H9 (cell line): ENCODE results near the gene ODC1. TPM values are rescaled to one million over a fixed set of nuclear protein-coding genes. Genes with fewer than 3 reads are reported as not detected.

Experiments
- DNase-seq: peaks from one replicate; pipeline ENCODE4 v3.0.0-alpha.2; 2017
- H2AFZ ChIP-seq: one replicate; pipeline ENCODE4 v1.6.1; 2013; ENCODE audit warnings: mild to moderate bottlenecking, low read length, control low read depth, moderate library complexity
- H2AK5ac ChIP-seq: 2 replicates; pipeline ENCODE4 v1.6.1; 2013; ENCODE audit warnings: low read length, control low read depth, mixed read lengths; ENCODE audit not compliant: insufficient read length
- H2BK120ac ChIP-seq: one replicate; pipeline ENCODE4 v1.6.1; 2013; ENCODE audit warnings: low read depth, mild to moderate bottlenecking, low read length, control low read depth, inconsistent platforms; ENCODE audit not compliant: poor library complexity, severe bottlenecking
- H2BK12ac ChIP-seq: 2 replicates; pipeline ENCODE4 v1.6.1; 2013; ENCODE audit warnings: low read length, control low read depth, mixed read lengths, low read depth; ENCODE audit not compliant: insufficient read length
- H2BK15ac ChIP-seq: 2 replicates; pipeline ENCODE4 v1.6.1; 2013; ENCODE audit warnings: low read depth, low read length, control low read depth
- H2BK20ac ChIP-seq: one replicate; pipeline ENCODE4 v1.6.1; 2013; ENCODE audit warnings: low read depth, mild to moderate bottlenecking, low read length, control low read depth, inconsistent platforms; ENCODE audit not compliant: poor library complexity, severe bottlenecking
- H2BK5ac ChIP-seq: 2 replicates; pipeline ENCODE4 v1.6.1; 2013; ENCODE audit warnings: low read length, control low read depth, mixed read lengths; ENCODE audit not compliant: insufficient read length
- H3K14ac ChIP-seq: 2 replicates; pipeline ENCODE4 v1.6.1; 2013; ENCODE audit warnings: low read length, control low read depth; ENCODE audit not compliant: insufficient read depth
- H3K18ac ChIP-seq: 2 replicates; pipeline ENCODE4 v1.6.1; 2013; ENCODE audit warnings: low read depth, mild to moderate bottlenecking, mixed read lengths, low read length, control low read depth; ENCODE audit not compliant: insufficient read length
- H3K23ac ChIP-seq: 2 replicates; pipeline ENCODE4 v1.6.1; 2013; ENCODE audit warnings: low read length, control low read depth, mixed read lengths, low read depth; ENCODE audit not compliant: insufficient read length
- H3K23me2 ChIP-seq: 2 replicates; pipeline ENCODE4 v1.6.1; 2013; ENCODE audit warnings: low read depth, mild to moderate bottlenecking, mixed read lengths, low read length, control low read depth; ENCODE audit not compliant: insufficient read length, poor library complexity, severe bottlenecking
- H3K27ac ChIP-seq: 2 replicates; pipeline ENCODE4 v1.5.1; 2013; ENCODE audit warnings: low read length, control low read depth, mixed read lengths, low read depth; ENCODE audit not compliant: insufficient read length
- H3K27me3 ChIP-seq: 2 replicates; pipeline ENCODE4 v1.6.1; 2013; ENCODE audit warnings: low read length, control low read depth, inconsistent platforms; ENCODE audit not compliant: insufficient read depth
- H3K4ac ChIP-seq: 2 replicates; pipeline ENCODE4 v1.6.1; 2013; ENCODE audit warnings: low read depth, mild to moderate bottlenecking, control low read depth, inconsistent platforms, low read length, moderate library complexity
- H3K4me1 ChIP-seq: 2 replicates; pipeline ENCODE4 v1.6.1; 2013; ENCODE audit warnings: low read length, control low read depth, inconsistent platforms; ENCODE audit not compliant: insufficient read depth
- H3K4me2 ChIP-seq: 2 replicates; pipeline ENCODE4 v1.6.1; 2013; ENCODE audit warnings: low read length, control low read depth, mixed read lengths; ENCODE audit not compliant: insufficient read length, insufficient read depth
- H3K56ac ChIP-seq: 2 replicates; pipeline ENCODE4 v1.6.1; 2013; ENCODE audit warnings: low read depth, mild to moderate bottlenecking, mixed read lengths, low read length, control low read depth; ENCODE audit not compliant: insufficient read length
- H3K79me1 ChIP-seq: 2 replicates; pipeline ENCODE4 v1.6.1; 2013; ENCODE audit warnings: low read depth, mild to moderate bottlenecking, moderate library complexity, low read length, control low read depth, inconsistent platforms; ENCODE audit not compliant: insufficient read depth, poor library complexity, severe bottlenecking
- H3K79me2 ChIP-seq: 2 replicates; pipeline ENCODE4 v1.6.1; 2013; ENCODE audit warnings: low read length, control low read depth, inconsistent platforms; ENCODE audit not compliant: insufficient read depth
- H3K9ac ChIP-seq: 2 replicates; pipeline ENCODE4 v1.6.1; 2013; ENCODE audit warnings: low read length, control low read depth, mixed read lengths; ENCODE audit not compliant: insufficient read length; ENCODE audit errors: extremely low read depth
- H3K9me3 ChIP-seq: one replicate; pipeline ENCODE4 v1.6.1; 2013; ENCODE audit warnings: low read depth, low read length, inconsistent platforms; ENCODE audit not compliant: control insufficient read depth
- H3T11ph ChIP-seq: one replicate; pipeline ENCODE4 v1.6.1; 2013; ENCODE audit warnings: mild to moderate bottlenecking, low read length, control low read depth, inconsistent platforms
- H4K20me1 ChIP-seq: one replicate; pipeline ENCODE4 v1.6.1; 2013; ENCODE audit not compliant: control insufficient read depth, insufficient read length, insufficient read depth
- H4K5ac ChIP-seq: 2 replicates; pipeline ENCODE4 v1.6.1; 2013; ENCODE audit warnings: low read depth, mild to moderate bottlenecking, mixed read lengths, low read length, control low read depth; ENCODE audit not compliant: insufficient read length
- H4K8ac ChIP-seq: replicated peaks from 2 replicates; pipeline ENCODE4 v1.6.1; 2013; ENCODE audit warnings: low read length, control low read depth, mixed read lengths, low read depth; ENCODE audit not compliant: insufficient read length
- H4K91ac ChIP-seq: 2 replicates; pipeline ENCODE4 v1.6.1; 2013; ENCODE audit warnings: low read depth, mild to moderate bottlenecking, moderate library complexity, mixed read lengths, low read length, control low read depth; ENCODE audit not compliant: insufficient read length
- H3K27ac Mint-ChIP-seq, 3 experiments: 2 replicates in 2 of 3; 3 replicates in 1 of 3; pipeline ENCODE4 v1.8.0; 2020 to 2021; ENCODE audit warnings: mixed read lengths in 3 of 3, mild to moderate bottlenecking in 1 of 3, moderate library complexity in 1 of 3
- H3K27me3 Mint-ChIP-seq: 2 replicates; pipeline ENCODE4 v1.8.0; 2021; ENCODE audit warnings: low read depth, mild to moderate bottlenecking, moderate library complexity, mixed read lengths
- H3K36me3 Mint-ChIP-seq, 3 experiments: 2 replicates in 2 of 3; 3 replicates in 1 of 3; pipeline ENCODE4 v1.8.0; 2020 to 2021; ENCODE audit warnings: low read depth in 3 of 3, mixed read lengths in 3 of 3; ENCODE audit not compliant: insufficient read depth in 1 of 3
- H3K4me1 Mint-ChIP-seq, 2 experiments: 2 replicates each; pipeline ENCODE4 v1.8.0; 2020; ENCODE audit warnings: mixed read lengths in 2 of 2
- H3K4me3 Mint-ChIP-seq, 2 experiments: 2 replicates in 1 of 2; 3 replicates in 1 of 2; pipeline ENCODE4 v1.8.0; 2020 to 2021; ENCODE audit warnings: mild to moderate bottlenecking in 2 of 2, mixed read lengths in 2 of 2, moderate library complexity in 1 of 2
- H3K9me3 Mint-ChIP-seq, 2 experiments: 2 replicates in 1 of 2; 3 replicates in 1 of 2; pipeline ENCODE4 v1.8.0; 2020; ENCODE audit warnings: mild to moderate bottlenecking in 2 of 2, mixed read lengths in 2 of 2, moderate library complexity in 1 of 2
- WGBS: extraction: QIAGEN DNeasy Blood & Tissue Kit; methylation state at CpG from one replicate; pipeline ENCODE4 v1.1.7; 2013; ENCODE audit warnings: missing lambda C conversion rate, low lambda C conversion rate, mixed read lengths; ENCODE audit not compliant: insufficient read length; ENCODE audit errors: extremely low coverage; 5-methylcytosine and 5-hydroxymethylcytosine counted together
- total RNA-seq: library from RNA; stranded (reverse); gene quantifications from 2 replicates; pipeline ENCODE4 v1.2.1, GENCODE V29; 2021
- TF ChIP-seq, protein P1 (sequence below): fragments of 200-600 bp; sonication (generic); conservative IDR thresholded peaks from 3 replicates; pipeline ENCODE4 v1.8.0; 2021; ENCODE audit warnings: antibody characterized with exemption, mild to moderate bottlenecking

Gene ODC1
- total RNA-seq, 1 experiment from 2014 or later, result 48.3 TPM

DNA sequence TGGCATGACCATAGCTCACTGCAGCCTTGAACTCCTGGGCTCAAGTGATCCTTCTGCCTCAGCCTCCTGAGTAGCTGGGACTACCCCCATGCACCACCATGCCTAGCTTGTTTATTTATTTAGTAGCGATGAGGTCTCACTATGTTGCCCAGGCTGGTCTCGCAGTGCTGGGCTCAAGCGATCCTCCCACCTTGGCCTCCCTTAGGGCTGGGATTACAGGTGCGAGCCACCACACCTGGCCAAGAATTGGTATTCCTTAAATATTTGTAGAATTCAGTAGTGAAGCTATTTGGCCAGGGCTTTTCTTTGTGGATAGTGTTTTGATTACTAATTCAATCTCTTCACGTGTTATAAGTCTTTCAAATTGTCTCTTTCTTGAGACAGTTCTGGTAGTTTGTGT lies 56.0 kb downstream of the ODC1 start:
- Histone ChIP-seq H4K20me1 (no peaks in the 10 kb centered on the region), H3K9ac (no peak overlapping the region), H3K27ac (no peak overlapping the region), H2AK5ac (no peak overlapping the region), H2BK15ac (no peak overlapping the region), H4K8ac (no peak overlapping the region), H2BK20ac (no peak overlapping the region), H4K91ac (no peak overlapping the region), H3K4ac (no peak overlapping the region), H3T11ph (no peak overlapping the region), H2BK5ac (no peak overlapping the region), H3K23me2 (no peaks in the 10 kb centered on the region), H4K5ac (no peak overlapping the region), H3K9me3 (no peaks in the 10 kb centered on the region), H3K4me1 (peaks cover 6% of the 10 kb centered on the region; the same call in 1 of the 2 replicates), H2BK120ac (no peak overlapping the region), H3K79me2 (no peaks in the 10 kb centered on the region), H2BK12ac (no peak overlapping the region), H3K14ac (no peak overlapping the region), H3K18ac (no peak overlapping the region), H3K23ac (no peak overlapping the region), H3K56ac (no peak overlapping the region), H3K27me3 (no peaks in the 10 kb centered on the region; the same call in 1 of the 2 replicates), H3K79me1 (no peaks in the 10 kb centered on the region), H2AFZ (no peak overlapping the region), H3K4me2 (no peak overlapping the region)
- DNase-seq, result no peak
- Mint-ChIP-seq H3K27ac (no peak overlapping the region), H3K4me3 (no peak overlapping the region), H3K36me3 (no peaks in the 10 kb centered on the region), H3K4me1 (peaks cover 21 to 22% of the 10 kb centered on the region in 2 experiments), H3K27me3 (no peaks in the 10 kb centered on the region), H3K9me3 (no peaks in the 10 kb centered on the region)
- TF ChIP-seq, protein P1, sequence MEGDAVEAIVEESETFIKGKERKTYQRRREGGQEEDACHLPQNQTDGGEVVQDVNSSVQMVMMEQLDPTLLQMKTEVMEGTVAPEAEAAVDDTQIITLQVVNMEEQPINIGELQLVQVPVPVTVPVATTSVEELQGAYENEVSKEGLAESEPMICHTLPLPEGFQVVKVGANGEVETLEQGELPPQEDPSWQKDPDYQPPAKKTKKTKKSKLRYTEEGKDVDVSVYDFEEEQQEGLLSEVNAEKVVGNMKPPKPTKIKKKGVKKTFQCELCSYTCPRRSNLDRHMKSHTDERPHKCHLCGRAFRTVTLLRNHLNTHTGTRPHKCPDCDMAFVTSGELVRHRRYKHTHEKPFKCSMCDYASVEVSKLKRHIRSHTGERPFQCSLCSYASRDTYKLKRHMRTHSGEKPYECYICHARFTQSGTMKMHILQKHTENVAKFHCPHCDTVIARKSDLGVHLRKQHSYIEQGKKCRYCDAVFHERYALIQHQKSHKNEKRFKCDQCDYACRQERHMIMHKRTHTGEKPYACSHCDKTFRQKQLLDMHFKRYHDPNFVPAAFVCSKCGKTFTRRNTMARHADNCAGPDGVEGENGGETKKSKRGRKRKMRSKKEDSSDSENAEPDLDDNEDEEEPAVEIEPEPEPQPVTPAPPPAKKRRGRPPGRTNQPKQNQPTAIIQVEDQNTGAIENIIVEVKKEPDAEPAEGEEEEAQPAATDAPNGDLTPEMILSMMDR, result no peak
- no CpG with 5 or more reads among the region's 5 CpGs for WGBS
